ENCODE measurements around the gene ATP1B2. TPM values are rescaled to one million over a fixed set of nuclear protein-coding genes. Genes with fewer than 3 reads are reported as not detected.

The ATP1B2 gene
- total and polyA plus RNA-seq, 9 of the 15 experiments (the other 6 are each of a cell fraction or from before 2014, with no cell fraction given) = 0.23 to 6.0 (median 0.99) TPM

DNA sequence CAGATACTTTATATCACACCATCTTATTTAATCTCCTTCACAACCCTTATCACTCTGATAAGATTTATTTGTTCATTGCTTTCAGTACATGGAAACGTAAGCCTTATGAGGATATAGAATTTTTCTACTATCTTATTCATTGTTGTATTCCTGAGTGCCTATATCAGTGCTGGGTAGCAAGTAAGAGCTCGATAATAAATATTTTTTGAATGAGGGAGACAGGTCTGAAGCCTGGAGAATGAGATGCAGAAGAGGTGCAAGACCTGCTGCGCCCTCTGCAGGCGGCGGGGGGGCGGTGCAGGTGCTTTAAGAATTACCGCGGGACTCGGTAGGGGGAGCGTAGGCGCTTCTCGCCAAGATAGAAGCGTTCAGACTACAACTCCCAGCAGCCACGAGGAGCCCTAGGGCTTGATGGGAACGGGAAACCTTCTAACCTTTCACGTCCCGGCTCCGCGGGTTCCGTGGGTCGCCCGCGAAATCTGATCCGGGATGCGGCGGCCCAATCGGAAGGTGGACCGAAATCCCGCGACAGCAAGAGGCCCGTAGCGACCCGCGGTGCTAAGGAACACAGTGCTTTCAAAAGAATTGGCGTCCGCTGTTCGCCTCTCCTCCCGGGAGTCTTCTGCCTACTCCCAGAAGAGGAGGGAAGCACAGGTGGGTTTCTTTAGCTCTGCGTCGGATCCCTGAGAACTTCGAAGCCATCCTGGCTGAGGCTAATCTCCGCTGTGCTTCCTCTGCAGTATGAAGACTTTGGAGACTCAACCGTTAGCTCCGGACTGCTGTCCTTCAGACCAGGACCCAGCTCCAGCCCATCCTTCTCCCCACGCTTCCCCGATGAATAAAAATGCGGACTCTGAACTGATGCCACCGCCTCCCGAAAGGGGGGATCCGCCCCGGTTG is 37.4 kb downstream of the ATP1B2 start, which contains the start of gene WRAP53 (continued):
- TF ChIP-seq GABPA (tag; conservative IDR thresholded peaks at IDR 0.05; ENCODE audit: low read depth) (peak; percentile 50), KDM5B (IDR thresholded peaks at IDR 0.05; ENCODE audit: insufficient replicate concordance, low read depth, low read length) (peak; percentile 63), NFATC3 (IDR thresholded peaks at IDR 0.05) (0 out of 2 replicates have a peak, but pooled peaks have one; percentile 51), POLR2AphosphoS5 (IDR thresholded peaks at IDR 0.05; ENCODE audit: control insufficient read depth, insufficient read depth, low read depth, low read length) (0 out of 2 replicates have a peak, but pooled peaks have one; percentile 27), MYC (IDR thresholded peaks at IDR 0.05; ENCODE audit: low read depth, low read length) (peak; percentile 60), MYC (CRISPR knock-in tag; IDR thresholded peaks at IDR 0.05; ENCODE audit: borderline replicate concordance, low read depth) (no peak), POLR3A (IDR thresholded peaks at IDR 0.05; ENCODE audit: borderline replicate concordance, extremely low read depth, insufficient read depth, insufficient read length) (no peak), RBM14 (IDR thresholded peaks at IDR 0.05; ENCODE audit: borderline replicate concordance, insufficient read depth, low read depth, low read length) (no peak)
- TF ChIP-seq, protein P1, sequence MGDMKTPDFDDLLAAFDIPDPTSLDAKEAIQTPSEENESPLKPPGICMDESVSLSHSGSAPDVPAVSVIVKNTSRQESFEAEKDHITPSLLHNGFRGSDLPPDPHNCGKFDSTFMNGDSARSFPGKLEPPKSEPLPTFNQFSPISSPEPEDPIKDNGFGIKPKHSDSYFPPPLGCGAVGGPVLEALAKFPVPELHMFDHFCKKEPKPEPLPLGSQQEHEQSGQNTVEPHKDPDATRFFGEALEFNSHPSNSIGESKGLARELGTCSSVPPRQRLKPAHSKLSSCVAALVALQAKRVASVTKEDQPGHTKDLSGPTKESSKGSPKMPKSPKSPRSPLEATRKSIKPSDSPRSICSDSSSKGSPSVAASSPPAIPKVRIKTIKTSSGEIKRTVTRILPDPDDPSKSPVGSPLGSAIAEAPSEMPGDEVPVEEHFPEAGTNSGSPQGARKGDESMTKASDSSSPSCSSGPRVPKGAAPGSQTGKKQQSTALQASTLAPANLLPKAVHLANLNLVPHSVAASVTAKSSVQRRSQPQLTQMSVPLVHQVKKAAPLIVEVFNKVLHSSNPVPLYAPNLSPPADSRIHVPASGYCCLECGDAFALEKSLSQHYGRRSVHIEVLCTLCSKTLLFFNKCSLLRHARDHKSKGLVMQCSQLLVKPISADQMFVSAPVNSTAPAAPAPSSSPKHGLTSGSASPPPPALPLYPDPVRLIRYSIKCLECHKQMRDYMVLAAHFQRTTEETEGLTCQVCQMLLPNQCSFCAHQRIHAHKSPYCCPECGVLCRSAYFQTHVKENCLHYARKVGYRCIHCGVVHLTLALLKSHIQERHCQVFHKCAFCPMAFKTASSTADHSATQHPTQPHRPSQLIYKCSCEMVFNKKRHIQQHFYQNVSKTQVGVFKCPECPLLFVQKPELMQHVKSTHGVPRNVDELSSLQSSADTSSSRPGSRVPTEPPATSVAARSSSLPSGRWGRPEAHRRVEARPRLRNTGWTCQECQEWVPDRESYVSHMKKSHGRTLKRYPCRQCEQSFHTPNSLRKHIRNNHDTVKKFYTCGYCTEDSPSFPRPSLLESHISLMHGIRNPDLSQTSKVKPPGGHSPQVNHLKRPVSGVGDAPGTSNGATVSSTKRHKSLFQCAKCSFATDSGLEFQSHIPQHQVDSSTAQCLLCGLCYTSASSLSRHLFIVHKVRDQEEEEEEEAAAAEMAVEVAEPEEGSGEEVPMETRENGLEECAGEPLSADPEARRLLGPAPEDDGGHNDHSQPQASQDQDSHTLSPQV (IDR thresholded peaks at IDR 0.05) = peak; percentile 58
- TF ChIP-seq, protein P2, sequence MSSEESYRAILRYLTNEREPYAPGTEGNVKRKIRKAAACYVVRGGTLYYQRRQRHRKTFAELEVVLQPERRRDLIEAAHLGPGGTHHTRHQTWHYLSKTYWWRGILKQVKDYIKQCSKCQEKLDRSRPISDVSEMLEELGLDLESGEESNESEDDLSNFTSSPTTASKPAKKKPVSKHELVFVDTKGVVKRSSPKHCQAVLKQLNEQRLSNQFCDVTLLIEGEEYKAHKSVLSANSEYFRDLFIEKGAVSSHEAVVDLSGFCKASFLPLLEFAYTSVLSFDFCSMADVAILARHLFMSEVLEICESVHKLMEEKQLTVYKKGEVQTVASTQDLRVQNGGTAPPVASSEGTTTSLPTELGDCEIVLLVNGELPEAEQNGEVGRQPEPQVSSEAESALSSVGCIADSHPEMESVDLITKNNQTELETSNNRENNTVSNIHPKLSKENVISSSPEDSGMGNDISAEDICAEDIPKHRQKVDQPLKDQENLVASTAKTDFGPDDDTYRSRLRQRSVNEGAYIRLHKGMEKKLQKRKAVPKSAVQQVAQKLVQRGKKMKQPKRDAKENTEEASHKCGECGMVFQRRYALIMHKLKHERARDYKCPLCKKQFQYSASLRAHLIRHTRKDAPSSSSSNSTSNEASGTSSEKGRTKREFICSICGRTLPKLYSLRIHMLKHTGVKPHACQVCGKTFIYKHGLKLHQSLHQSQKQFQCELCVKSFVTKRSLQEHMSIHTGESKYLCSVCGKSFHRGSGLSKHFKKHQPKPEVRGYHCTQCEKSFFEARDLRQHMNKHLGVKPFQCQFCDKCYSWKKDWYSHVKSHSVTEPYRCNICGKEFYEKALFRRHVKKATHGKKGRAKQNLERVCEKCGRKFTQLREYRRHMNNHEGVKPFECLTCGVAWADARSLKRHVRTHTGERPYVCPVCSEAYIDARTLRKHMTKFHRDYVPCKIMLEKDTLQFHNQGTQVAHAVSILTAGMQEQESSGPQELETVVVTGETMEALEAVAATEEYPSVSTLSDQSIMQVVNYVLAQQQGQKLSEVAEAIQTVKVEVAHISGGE (CRISPR knock-in tag; IDR thresholded peaks at IDR 0.05) = peak in 1 of 3 experiments; percentile 90; a peak in 2 of 6 replicates
- TF ChIP-seq, protein P3, sequence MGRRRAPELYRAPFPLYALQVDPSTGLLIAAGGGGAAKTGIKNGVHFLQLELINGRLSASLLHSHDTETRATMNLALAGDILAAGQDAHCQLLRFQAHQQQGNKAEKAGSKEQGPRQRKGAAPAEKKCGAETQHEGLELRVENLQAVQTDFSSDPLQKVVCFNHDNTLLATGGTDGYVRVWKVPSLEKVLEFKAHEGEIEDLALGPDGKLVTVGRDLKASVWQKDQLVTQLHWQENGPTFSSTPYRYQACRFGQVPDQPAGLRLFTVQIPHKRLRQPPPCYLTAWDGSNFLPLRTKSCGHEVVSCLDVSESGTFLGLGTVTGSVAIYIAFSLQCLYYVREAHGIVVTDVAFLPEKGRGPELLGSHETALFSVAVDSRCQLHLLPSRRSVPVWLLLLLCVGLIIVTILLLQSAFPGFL (CRISPR knock-in tag; IDR thresholded peaks at IDR 0.05) = no peak
- TF ChIP-seq, protein P4, sequence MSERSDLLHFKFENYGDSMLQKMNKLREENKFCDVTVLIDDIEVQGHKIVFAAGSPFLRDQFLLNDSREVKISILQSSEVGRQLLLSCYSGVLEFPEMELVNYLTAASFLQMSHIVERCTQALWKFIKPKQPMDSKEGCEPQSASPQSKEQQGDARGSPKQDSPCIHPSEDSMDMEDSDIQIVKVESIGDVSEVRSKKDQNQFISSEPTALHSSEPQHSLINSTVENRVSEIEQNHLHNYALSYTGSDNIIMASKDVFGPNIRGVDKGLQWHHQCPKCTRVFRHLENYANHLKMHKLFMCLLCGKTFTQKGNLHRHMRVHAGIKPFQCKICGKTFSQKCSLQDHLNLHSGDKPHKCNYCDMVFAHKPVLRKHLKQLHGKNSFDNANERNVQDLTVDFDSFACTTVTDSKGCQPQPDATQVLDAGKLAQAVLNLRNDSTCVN (CRISPR knock-in tag; IDR thresholded peaks at IDR 0.05) = no peak
